ENCODE measurements around the gene PPP1CC. TPM values are rescaled to one million over a fixed set of nuclear protein-coding genes. Genes with fewer than 3 reads are reported as not detected.

PPP1CC gene
- total RNA-seq, 1 experiment from 2014 or later, result 251 TPM

- no peak for DNase-seq
- no peaks in the 10 kb centered on the region for H3K36me3 ChIP-seq (replicated peaks; ENCODE audit: control insufficient read depth, insufficient read depth, low read length)
- H3K27me3 ChIP-seq (ENCODE audit: control insufficient read depth, insufficient read depth, low read length), result no peaks in the 10 kb centered on the region; the same call in 1 of the 2 replicates
- H3K4me3 ChIP-seq (ENCODE audit: insufficient read depth, low read depth, low read length), result no peak overlapping the region
These were observed 48.3 kb downstream of the PPP1CC start for GRCh38 chr12:110694330-110694901.

- no peak for DNase-seq
- no peak overlapping the region for H3K4me3 ChIP-seq (ENCODE audit: insufficient read depth, low read depth, low read length)
- H3K36me3 ChIP-seq (replicated peaks; ENCODE audit: control insufficient read depth, insufficient read depth, low read length), result no peaks in the 10 kb centered on the region
- peaks cover 1% of the 10 kb centered on the region; the same call in 1 of the 2 replicates for H3K27me3 ChIP-seq (ENCODE audit: control insufficient read depth, insufficient read depth, low read length)
These were observed 49.0 kb downstream of the PPP1CC start for GRCh38 chr12:110693731-110694130.

- Histone ChIP-seq H3K4me3 (ENCODE audit: insufficient read depth, low read depth, low read length) (peak overlapping the region; percentile 69; the same call in 1 of the 2 replicates), H3K27me3 (ENCODE audit: control insufficient read depth, insufficient read depth, low read length) (peaks cover 14% of the 10 kb centered on the region), H3K36me3 (replicated peaks; ENCODE audit: control insufficient read depth, insufficient read depth, low read length) (no peaks in the 10 kb centered on the region)
- DNase-seq, result no peak
These were observed 52.6 kb downstream of the PPP1CC start for GRCh38 chr12:110690127-110690430.

GRCh38 chr12:110689281-110690126 lies 53.2 kb downstream of the PPP1CC start:
- Histone ChIP-seq H3K27me3 (ENCODE audit: control insufficient read depth, insufficient read depth, low read length) (peaks cover 14% of the 10 kb centered on the region), H3K4me3 (ENCODE audit: insufficient read depth, low read depth, low read length) (peak overlapping the region; percentile 69), H3K36me3 (replicated peaks; ENCODE audit: control insufficient read depth, insufficient read depth, low read length) (no peaks in the 10 kb centered on the region)
- peak; percentile 93 for DNase-seq

GRCh38 chr12:110688446-110689280 lies 54.0 kb downstream of the PPP1CC start, which contains the start of gene HVCN1:
Gene HVCN1, minus strand, starts transcription at chr12:110689115. Its CDS starts 5,870 bp downstream, at chr12:110683245.
- H3K36me3 ChIP-seq (replicated peaks; ENCODE audit: control insufficient read depth, insufficient read depth, low read length), result no peaks in the 10 kb centered on the region
- H3K27me3 ChIP-seq (ENCODE audit: control insufficient read depth, insufficient read depth, low read length), result peaks cover 14% of the 10 kb centered on the region
- peak; percentile 98 for DNase-seq
- H3K4me3 ChIP-seq (ENCODE audit: insufficient read depth, low read depth, low read length), result peak within 1 kb of the TSS; percentile 69

- peaks cover 14% of the 10 kb centered on the region for H3K27me3 ChIP-seq (ENCODE audit: control insufficient read depth, insufficient read depth, low read length)
- no peak for DNase-seq
- H3K4me3 ChIP-seq (ENCODE audit: insufficient read depth, low read depth, low read length), result no peak overlapping the region
- H3K36me3 ChIP-seq (replicated peaks; ENCODE audit: control insufficient read depth, insufficient read depth, low read length), result no peaks in the 10 kb centered on the region
These were observed 55.1 kb downstream of the PPP1CC start for GRCh38 chr12:110687396-110688169.

- no peak for DNase-seq
- Histone ChIP-seq H3K4me3 (ENCODE audit: insufficient read depth, low read depth, low read length) (no peak overlapping the region), H3K27me3 (ENCODE audit: control insufficient read depth, insufficient read depth, low read length) (peaks cover 14% of the 10 kb centered on the region)
These were observed 56.3 kb downstream of the PPP1CC start for GRCh38 chr12:110686294-110686903.

GRCh38 chr12:110684312-110684836 lies 58.3 kb downstream of the PPP1CC start:
- Histone ChIP-seq H3K4me3 (ENCODE audit: insufficient read depth, low read depth, low read length) (no peak overlapping the region), H3K36me3 (replicated peaks; ENCODE audit: control insufficient read depth, insufficient read depth, low read length) (no peaks in the 10 kb centered on the region), H3K27me3 (ENCODE audit: control insufficient read depth, insufficient read depth, low read length) (peaks cover 14% of the 10 kb centered on the region)
- DNase-seq, result no peak

More at GRCh38 chr12:110686294-110686903, 56.3 kb downstream of the PPP1CC start:
- no peaks in the 10 kb centered on the region for H3K36me3 ChIP-seq (replicated peaks; ENCODE audit: control insufficient read depth, insufficient read depth, low read length)

- DNase-seq, result no peak
- Histone ChIP-seq H3K27me3 (ENCODE audit: control insufficient read depth, insufficient read depth, low read length) (peaks cover 14% of the 10 kb centered on the region), H3K36me3 (replicated peaks; ENCODE audit: control insufficient read depth, insufficient read depth, low read length) (no peaks in the 10 kb centered on the region), H3K4me3 (ENCODE audit: insufficient read depth, low read depth, low read length) (no peak overlapping the region)
These were observed 58.8 kb downstream of the PPP1CC start for GRCh38 chr12:110683888-110684287.

- no peak for DNase-seq
- H3K36me3 ChIP-seq (replicated peaks; ENCODE audit: control insufficient read depth, insufficient read depth, low read length), result no peaks in the 10 kb centered on the region
- no peak overlapping the region for H3K4me3 ChIP-seq (ENCODE audit: insufficient read depth, low read depth, low read length)
- H3K27me3 ChIP-seq (ENCODE audit: control insufficient read depth, insufficient read depth, low read length), result no peaks in the 10 kb centered on the region
These were observed 62.7 kb downstream of the PPP1CC start for GRCh38 chr12:110680032-110680431.

GRCh38 chr12:110679201-110679600 lies 63.5 kb downstream of the PPP1CC start:
- DNase-seq, result no peak
- H3K36me3 ChIP-seq (replicated peaks; ENCODE audit: control insufficient read depth, insufficient read depth, low read length), result no peaks in the 10 kb centered on the region
- H3K27me3 ChIP-seq (ENCODE audit: control insufficient read depth, insufficient read depth, low read length), result no peaks in the 10 kb centered on the region
- H3K4me3 ChIP-seq (ENCODE audit: insufficient read depth, low read depth, low read length), result no peak overlapping the region

GRCh38 chr12:110677982-110678381 lies 64.7 kb downstream of the PPP1CC start:
- Histone ChIP-seq H3K4me3 (ENCODE audit: insufficient read depth, low read depth, low read length) (no peak overlapping the region), H3K36me3 (replicated peaks; ENCODE audit: control insufficient read depth, insufficient read depth, low read length) (no peaks in the 10 kb centered on the region), H3K27me3 (ENCODE audit: control insufficient read depth, insufficient read depth, low read length) (no peaks in the 10 kb centered on the region)
- no peak for DNase-seq

- Histone ChIP-seq H3K4me3 (ENCODE audit: insufficient read depth, low read depth, low read length) (no peak overlapping the region), H3K27me3 (ENCODE audit: control insufficient read depth, insufficient read depth, low read length) (no peaks in the 10 kb centered on the region), H3K36me3 (replicated peaks; ENCODE audit: control insufficient read depth, insufficient read depth, low read length) (no peaks in the 10 kb centered on the region)
- DNase-seq, result peak; percentile 58
These were observed 65.3 kb downstream of the PPP1CC start for GRCh38 chr12:110677206-110677911.

All from H7 (cell line).